HCT116 (cell line): ENCODE measurements around the gene AFDN. TPM values are rescaled to one million over a fixed set of nuclear protein-coding genes. Genes with fewer than 3 reads are reported as not detected.

Source experiments
- ATAC-seq: fragments of 200-7000 bp; cut with Tn5 transposase; 2 replicates; pipeline ENCODE4 v1.9.1; 2020; ENCODE audit warnings: mild to moderate bottlenecking, moderate library complexity
- BruUV-seq: library from RNA; stranded (reverse); fragments of 400-500 nt; replicated peaks from 2 replicates; lab custom pipeline; 2021; lab: Mats Ljungman, UMichigan
- CTCF ChIA-PET: fragments of 300-600 bp; sonication (Branson Sonifier 250); formaldehyde crosslinking; loops from one replicate; lab custom pipeline; 2021; ENCODE audit warnings: antibody characterized with exemption; lab: Charles Lee
- POLR2A ChIA-PET: fragments of 300-600, 350-600 bp; sonication (Branson Sonifier 250); formaldehyde crosslinking; loops from one replicate; lab custom pipeline; 2021; ENCODE audit warnings: antibody characterized with exemption; lab: Charles Lee
- RAD21 ChIA-PET, 2 experiments: fragments of 300-600 bp; sonication (Branson Sonifier 250); formaldehyde crosslinking; loops; one replicate each; lab custom pipeline; 2023; ENCODE audit warnings: low total read pairs in 2 of 2; ENCODE audit not compliant: uncharacterized antibody in 2 of 2, unreplicated experiment in 2 of 2, low non-redundant PET in 1 of 2; lab: Charles Lee
- DNase-seq: peaks from one replicate; pipeline ENCODE4 v3.0.0-alpha.2; 2010; ENCODE audit warnings: low read depth, low spot score
- H2AFZ ChIP-seq: fragments of 200-600 bp; shearing (Covaris generic), sonication (generic); 2 replicates; pipeline ENCODE4 v1.6.1; 2017; ENCODE audit warnings: low read depth, mixed run types, mixed read lengths, antibody characterized with exemption, low read length; ENCODE audit not compliant: poor library complexity, severe bottlenecking
- H3K27ac ChIP-seq: 2 replicates; pipeline ENCODE4 v1.5.1; 2012; ENCODE audit warnings: low read depth, low read length
- H3K27me3 ChIP-seq: fragments of 200-600 bp; sonication (generic); 2 replicates; pipeline ENCODE4 v1.6.1; 2016; ENCODE audit warnings: mixed run types, low read length, mixed read lengths; ENCODE audit not compliant: insufficient read depth
- H3K36me3 ChIP-seq, 2 experiments: fragments of 200-500 bp in 1 of 2; fragments of 200-600 bp in 1 of 2; sonication (Bioruptor generic) in 1 of 2; sonication (generic) in 1 of 2; 2 replicates each; pipeline versions ENCODE4 v1.5.1 to v1.6.1; 2014 to 2016; ENCODE audit warnings: low read length in 2 of 2, inconsistent platforms in 1 of 2, mixed read lengths in 1 of 2, mixed run types in 1 of 2; ENCODE audit not compliant: insufficient read depth in 2 of 2, control insufficient read depth in 1 of 2
- H3K4me1 ChIP-seq, 2 experiments: fragments of 200-600 bp in 1 of 2; sonication (generic) in 1 of 2; 2 replicates each; pipeline versions ENCODE4 v1.5.1 to v1.6.1; 2012 to 2017; ENCODE audit warnings: low read length in 2 of 2, inconsistent platforms in 1 of 2, mild to moderate bottlenecking in 1 of 2, mixed read lengths in 1 of 2, mixed run types in 1 of 2, moderate library complexity in 1 of 2; ENCODE audit not compliant: insufficient read depth in 2 of 2, control insufficient read depth in 1 of 2
- H3K4me2 ChIP-seq: fragments of 200-600 bp; sonication (generic); 2 replicates; pipeline ENCODE4 v1.6.1; 2017; ENCODE audit warnings: mixed run types, low read length, mixed read lengths
- H3K4me3 ChIP-seq, 2 experiments: fragments of 200-600 bp in 1 of 2; sonication (generic) in 1 of 2; replicated peaks in 1 of 2; 2 replicates each; pipeline ENCODE4 v1.5.1; 2011 to 2016; ENCODE audit warnings: low read length in 2 of 2, control low read depth in 1 of 2, low read depth in 1 of 2, mild to moderate bottlenecking in 1 of 2, mixed read lengths in 1 of 2, mixed run types in 1 of 2
- H3K79me2 ChIP-seq: fragments of 200-600 bp; sonication (generic); 2 replicates; pipeline ENCODE4 v1.6.1; 2017; ENCODE audit warnings: mild to moderate bottlenecking, mixed run types, low read length, moderate library complexity, mixed read lengths; ENCODE audit not compliant: insufficient read depth
- H3K9ac ChIP-seq: fragments of 200-600 bp; sonication (generic); 2 replicates; pipeline ENCODE4 v1.6.1; 2016; ENCODE audit warnings: low read length, mixed read lengths
- H3K9me2 ChIP-seq: fragments of 200-600 bp; sonication (generic), shearing (Covaris generic); 2 replicates; pipeline ENCODE4 v1.6.1; 2017; ENCODE audit warnings: mixed run types, mild to moderate bottlenecking, moderate library complexity; ENCODE audit not compliant: insufficient read depth
- H3K9me3 ChIP-seq, 2 experiments: fragments of 200-500 bp in 1 of 2; fragments of 200-600 bp in 1 of 2; sonication (Bioruptor generic) in 1 of 2; sonication (generic) in 1 of 2; 2 replicates each; pipeline ENCODE4 v1.6.1; 2014 to 2017; ENCODE audit warnings: low read length in 2 of 2, mixed read lengths in 2 of 2, inconsistent platforms in 1 of 2, low read depth in 1 of 2, mild to moderate bottlenecking in 1 of 2, mixed run types in 1 of 2, moderate library complexity in 1 of 2; ENCODE audit not compliant: control insufficient read depth in 1 of 2, insufficient read depth in 1 of 2
- H4K20me1 ChIP-seq: fragments of 200-600 bp; sonication (generic), shearing (Covaris generic); 2 replicates; pipeline ENCODE4 v1.6.1; 2017; ENCODE audit warnings: mixed run types, mild to moderate bottlenecking, moderate library complexity; ENCODE audit not compliant: insufficient read depth
- ATF3 ChIP-seq: IDR thresholded peaks from 2 replicates; pipeline ENCODE4 v1.6.1; 2012
- ELF1 ChIP-seq: IDR thresholded peaks from 2 replicates; pipeline ENCODE4 v1.6.1; 2012; ENCODE audit warnings: low read depth, borderline replicate concordance
- EZH2phosphoT487 ChIP-seq: fragments of 200-600 bp; IDR thresholded peaks from 2 replicates; pipeline ENCODE4 v1.6.1; 2018; ENCODE audit warnings: antibody characterized with exemption, borderline replicate concordance
- MAX ChIP-seq: IDR thresholded peaks from 2 replicates; pipeline ENCODE4 v1.6.1; 2012
- POLR2AphosphoS5 ChIP-seq: IDR thresholded peaks from 2 replicates; pipeline ENCODE4 v1.6.1; 2011; ENCODE audit warnings: mild to moderate bottlenecking, low read depth, low read length, moderate library complexity
- RAD21 ChIP-seq: IDR thresholded peaks from 2 replicates; pipeline ENCODE4 v1.6.1; 2012; ENCODE audit warnings: low read depth, mild to moderate bottlenecking
- REST ChIP-seq: IDR thresholded peaks from 2 replicates; pipeline ENCODE4 v1.6.1; 2012; ENCODE audit warnings: low read depth
- SIN3A ChIP-seq: IDR thresholded peaks from 2 replicates; pipeline ENCODE4 v1.6.1; 2012; ENCODE audit warnings: low read depth
- SRF ChIP-seq: IDR thresholded peaks from 2 replicates; pipeline ENCODE4 v1.6.1; 2012; ENCODE audit warnings: low read depth
- ZBTB33 ChIP-seq: IDR thresholded peaks from 2 replicates; pipeline ENCODE4 v1.6.1; 2011; ENCODE audit warnings: mild to moderate bottlenecking, low read length, moderate library complexity; ENCODE audit not compliant: insufficient replicate concordance; ENCODE audit errors: extremely low read depth
- ZFX ChIP-seq: fragments of 450-650 bp; IDR thresholded peaks from 2 replicates; pipeline ENCODE4 v1.6.1; 2017
- ZNF274 ChIP-seq: fragments of 200-500 bp; sonication (Bioruptor generic); IDR thresholded peaks from 2 replicates; pipeline ENCODE4 v1.6.1; 2014; ENCODE audit warnings: mild to moderate bottlenecking, low read depth, low read length, inconsistent platforms
- intact Hi-C: fragments of 100-400 bp; cut with micrococcal nuclease; formaldehyde crosslinking; loops from 2 replicates; pipeline ENCODE4 v1.10.0; 2022
- total RNA-seq: library from RNA; stranded (reverse); gene quantifications from one replicate; pipeline ENCODE4 v1.2.1, GENCODE V29; 2021; ENCODE audit not compliant: unreplicated experiment

Gene AFDN
- total RNA-seq, 1 experiment from 2014 or later = 59.4 TPM

GRCh38 chr6:167978607-167979006 is 151.9 kb downstream of the AFDN start:
- H3K4me2 ChIP-seq = no peak overlapping the region
- H3K9me2 ChIP-seq = no peaks in the 10 kb centered on the region
- DNase-seq = no peak
- H3K79me2 ChIP-seq = no peaks in the 10 kb centered on the region
- CTCF ChIA-PET = no interaction called here
- POLR2A ChIA-PET = no interaction called here
- no peak overlapping the region for H3K27ac ChIP-seq
- no peaks in the 10 kb centered on the region for H3K27me3 ChIP-seq
- no peak overlapping the region for H3K9ac ChIP-seq
- no peak for ATAC-seq
- no peak overlapping the region for H2AFZ ChIP-seq
- no peaks in the 10 kb centered on the region for H4K20me1 ChIP-seq
- no peaks in the 10 kb centered on the region for H3K9me3 ChIP-seq
- no TSS peak for BruUV-seq
- RAD21 ChIA-PET = no interaction called here
- H3K36me3 ChIP-seq = no peaks in the 10 kb centered on the region
- TF ChIP-seq SIN3A (no peak), RAD21 (no peak), SRF (no peak), EZH2phosphoT487 (no peak), ZBTB33 (no peak), ATF3 (no peak), ZNF274 (no peak), POLR2AphosphoS5 (no peak), ZFX (no peak), REST (no peak), MAX (no peak), ELF1 (no peak)
- no peak overlapping the region for H3K4me3 ChIP-seq
- intact Hi-C loops = no loop called here
- no peaks in the 10 kb centered on the region for H3K4me1 ChIP-seq
